Suprapubic skin (tissue), 4 donors: Measurements from ENCODE around the gene WDR6. TPM values are rescaled to one million over a fixed set of nuclear protein-coding genes. Genes with fewer than 3 reads are reported as not detected.

Experiments
- DNase-seq, 2 donors: peaks; one replicate each; pipeline ENCODE4 v3.0.0-alpha.2; 2019; ENCODE audit warnings: low spot score in 2 of 2
- H3K27ac ChIP-seq: fragments of 200-600 bp; sonication (generic); one replicate; pipeline ENCODE4 v1.5.1; 2019
- H3K27me3 ChIP-seq: fragments of 200-600 bp; sonication (generic); one replicate; pipeline ENCODE4 v1.5.1; 2019
- H3K36me3 ChIP-seq: fragments of 200-600 bp; sonication (generic); one replicate; pipeline ENCODE4 v1.5.1; 2019
- H3K4me1 ChIP-seq: fragments of 200-600 bp; sonication (generic); one replicate; pipeline ENCODE4 v1.5.1; 2019
- H3K4me3 ChIP-seq: fragments of 200-600 bp; sonication (generic); one replicate; pipeline ENCODE4 v1.5.1; 2019; ENCODE audit warnings: mild to moderate bottlenecking
- H3K9me3 ChIP-seq: fragments of 200-600 bp; sonication (generic); one replicate; pipeline ENCODE4 v1.5.1; 2019
- CTCF ChIP-seq, 2 donors: fragments of 200-600 bp in 1 of 2; fragments of 450-650 bp in 1 of 2; sonication (generic) in 1 of 2; IDR thresholded peaks; one replicate each; pipeline ENCODE4 v1.5.1; 2016 to 2019; ENCODE audit warnings: antibody characterized with exemption in 2 of 2, mild to moderate bottlenecking in 1 of 2, moderate library complexity in 1 of 2
- EP300 ChIP-seq: sonication (generic); formaldehyde crosslinking; IDR thresholded peaks from one replicate; pipeline ENCODE4 v1.6.1; 2017; ENCODE audit warnings: antibody characterized with exemption
- POLR2A ChIP-seq, 2 donors: fragments of 450-650 bp; IDR thresholded peaks; one replicate each; pipeline ENCODE4 v1.6.1; 2017; ENCODE audit warnings: antibody characterized with exemption in 2 of 2, mild to moderate bottlenecking in 2 of 2, moderate library complexity in 2 of 2
- POLR2AphosphoS5 ChIP-seq, 3 donors: sonication (generic); formaldehyde crosslinking; IDR thresholded peaks; one replicate each; pipeline ENCODE4 v1.6.1; 2017; ENCODE audit warnings: antibody characterized with exemption in 3 of 3
- WGBS: methylation state at CpG from one replicate; pipeline ENCODE4 v1.1.5; 2018; 5-methylcytosine and 5-hydroxymethylcytosine counted together
- total RNA-seq, 4 donors: library from RNA; depleted of rRNA; stranded (reverse); fragments of >200 nt; gene quantifications; one replicate each; pipeline ENCODE4 v1.1.0, GENCODE V29; 2016

WDR6 gene
- total RNA-seq, 4 donors from 2014 or later = 49.1 to 105 (median 55.5) TPM

- no peak overlapping the region for H3K27ac ChIP-seq
- H3K27me3 ChIP-seq = no peaks in the 10 kb centered on the region
- 86% methylated on average over 2 of the region's 2 CpGs for WGBS
- H3K4me1 ChIP-seq = peaks cover 3% of the 10 kb centered on the region
- H3K4me3 ChIP-seq = no peak overlapping the region
- H3K9me3 ChIP-seq = no peaks in the 10 kb centered on the region
- no peak for DNase-seq
- TF ChIP-seq POLR2AphosphoS5 (IDR thresholded peaks at IDR 0.05) (no peak), EP300 (no peak), POLR2A (IDR thresholded peaks at IDR 0.05) (no peak), CTCF (IDR thresholded peaks at IDR 0.05) (no peak)
- peaks cover 37% of the 10 kb centered on the region for H3K36me3 ChIP-seq
Observed at GRCh38 chr3:48963591-48963990, 43.6 kb upstream of the WDR6 start.

GRCh38 chr3:48966367-48966766 lies 40.8 kb upstream of the WDR6 start:
- TF ChIP-seq POLR2AphosphoS5 (IDR thresholded peaks at IDR 0.05) (no peak), CTCF (IDR thresholded peaks at IDR 0.05) (no peak), POLR2A (IDR thresholded peaks at IDR 0.05) (no peak), EP300 (no peak)
- 69% methylated on average over 3 of the region's 3 CpGs for WGBS
- H3K36me3 ChIP-seq = peaks cover 63% of the 10 kb centered on the region
- H3K9me3 ChIP-seq = no peaks in the 10 kb centered on the region
- no peak overlapping the region for H3K4me3 ChIP-seq
- peaks cover 3% of the 10 kb centered on the region for H3K4me1 ChIP-seq
- H3K27me3 ChIP-seq = no peaks in the 10 kb centered on the region
- peak overlapping the region; percentile 20 for H3K27ac ChIP-seq
- no peak for DNase-seq

GRCh38 chr3:48966876-48967361 lies 40.3 kb upstream of the WDR6 start:
- Histone ChIP-seq H3K4me1 (peaks cover 3% of the 10 kb centered on the region), H3K27ac (peak overlapping the region; percentile 20), H3K4me3 (no peak overlapping the region), H3K27me3 (no peaks in the 10 kb centered on the region), H3K9me3 (no peaks in the 10 kb centered on the region), H3K36me3 (peaks cover 66% of the 10 kb centered on the region)
- no peak for DNase-seq
- TF ChIP-seq EP300 (no peak), POLR2AphosphoS5 (IDR thresholded peaks at IDR 0.05) (no peak), CTCF (IDR thresholded peaks at IDR 0.05) (no peak), POLR2A (IDR thresholded peaks at IDR 0.05) (no peak)
- 67% methylated on average over 7 of the region's 7 CpGs for WGBS

GRCh38 chr3:48970586-48970985 lies 36.6 kb upstream of the WDR6 start:
- H3K27ac ChIP-seq = no peak overlapping the region
- H3K27me3 ChIP-seq = no peaks in the 10 kb centered on the region
- DNase-seq = no peak
- H3K9me3 ChIP-seq = no peaks in the 10 kb centered on the region
- H3K4me1 ChIP-seq = peaks cover 3% of the 10 kb centered on the region
- H3K36me3 ChIP-seq = peaks cover 90% of the 10 kb centered on the region
- no peak overlapping the region for H3K4me3 ChIP-seq
- TF ChIP-seq EP300 (no peak), POLR2A (IDR thresholded peaks at IDR 0.05) (no peak), CTCF (IDR thresholded peaks at IDR 0.05) (no peak), POLR2AphosphoS5 (IDR thresholded peaks at IDR 0.05) (no peak)
- 91% methylated on average over 4 of the region's 6 CpGs for WGBS

- Histone ChIP-seq H3K4me3 (no peak overlapping the region), H3K36me3 (peaks cover 92% of the 10 kb centered on the region)
- TF ChIP-seq POLR2A (IDR thresholded peaks at IDR 0.05) = no peak
- TF ChIP-seq POLR2AphosphoS5 (IDR thresholded peaks at IDR 0.05) = no peak
- no peak for TF ChIP-seq EP300
- no peak for TF ChIP-seq CTCF (IDR thresholded peaks at IDR 0.05)
Observed at GRCh38 chr3:48974076-48974864, 32.9 kb upstream of the WDR6 start.

More at GRCh38 chr3:48974076-48974864, 32.9 kb upstream of the WDR6 start:
- Histone ChIP-seq H3K4me1 (peaks cover 8% of the 10 kb centered on the region), H3K27ac (no peak overlapping the region), H3K27me3 (no peaks in the 10 kb centered on the region), H3K9me3 (no peaks in the 10 kb centered on the region)
- WGBS = 87% methylated on average over 10 of the region's 10 CpGs
- no peak for DNase-seq
